Fibroblast of lung (primary cell): ENCODE data around the gene ANTXRL. TPM values are rescaled to one million over a fixed set of nuclear protein-coding genes. Genes with fewer than 3 reads are reported as not detected.
A peak's percentile ranks its signal among the peaks of the same experiment; 100 is the strongest.
"Not testable (repeated sequence)": the region's sequence is repeated elsewhere in the genome, so short reads cannot be mapped to it uniquely, and the experiment has no call there.

Experiments used
- DNase-seq, 2 donors: peaks; one replicate each; pipeline versions ENCODE4 v3.0.0 to v3.0.0-alpha.2; 2010; ENCODE audit warnings: low read depth in 2 of 2
- H2AFZ ChIP-seq: 2 replicates; pipeline ENCODE4 v1.5.1; 2012; ENCODE audit warnings: low read length, control low read depth, inconsistent platforms
- H3K27ac ChIP-seq: 2 replicates; pipeline ENCODE4 v1.5.1; 2011; ENCODE audit warnings: low read length, control low read depth; ENCODE audit not compliant: insufficient read depth
- H3K27me3 ChIP-seq: 2 replicates; pipeline ENCODE4 v1.5.1; 2011; ENCODE audit warnings: mild to moderate bottlenecking, low read length; ENCODE audit not compliant: control insufficient read depth, insufficient read depth
- H3K36me3 ChIP-seq: 2 replicates; pipeline ENCODE4 v1.5.1; 2011; ENCODE audit warnings: low read length; ENCODE audit not compliant: control insufficient read depth, insufficient read depth
- H3K4me1 ChIP-seq: 2 replicates; pipeline ENCODE4 v1.5.1; 2011; ENCODE audit warnings: low read length; ENCODE audit not compliant: control insufficient read depth, insufficient read depth; ENCODE audit errors: extremely low read depth
- H3K4me2 ChIP-seq: 2 replicates; pipeline ENCODE4 v1.5.1; 2011; ENCODE audit warnings: low read length, control low read depth; ENCODE audit not compliant: insufficient read depth; ENCODE audit errors: extremely low read depth
- H3K4me3 ChIP-seq, 4 experiments: fragments of 200-600 bp in 1 of 4; sonication (generic) in 1 of 4; replicated peaks in 1 of 4; 2 replicates each; pipeline ENCODE4 v1.5.1; 2011 to 2016; ENCODE audit warnings: low read length in 4 of 4, low read depth in 3 of 4, mild to moderate bottlenecking in 3 of 4, control low read depth in 2 of 4, inconsistent platforms in 1 of 4, mixed read lengths in 1 of 4; ENCODE audit not compliant: insufficient read depth in 1 of 4; ENCODE audit errors: control extremely low read depth in 1 of 4
- H3K79me2 ChIP-seq: 2 replicates; pipeline ENCODE4 v1.5.1; 2012; ENCODE audit warnings: mild to moderate bottlenecking, low read length, inconsistent platforms; ENCODE audit not compliant: control insufficient read depth, insufficient read depth
- H3K9ac ChIP-seq: 2 replicates; pipeline ENCODE4 v1.5.1; 2011; ENCODE audit warnings: mild to moderate bottlenecking, low read length, control low read depth; ENCODE audit not compliant: insufficient read depth
- H3K9me3 ChIP-seq: 2 replicates; pipeline ENCODE4 v1.5.1; 2012; ENCODE audit warnings: low read depth, low read length; ENCODE audit not compliant: control insufficient read depth, insufficient read depth
- H4K20me1 ChIP-seq: 2 replicates; pipeline ENCODE4 v1.5.1; 2011; ENCODE audit warnings: low read length; ENCODE audit not compliant: control insufficient read depth, insufficient read depth; ENCODE audit errors: extremely low read depth
- CTCF ChIP-seq, 2 donors: IDR thresholded peaks in 1 of 2; conservative IDR thresholded peaks in 1 of 2; 1 replicate in 1 of 2; 2 replicates in 1 of 2; pipeline ENCODE4 v1.5.1; 2011 to 2012; ENCODE audit warnings: low read length in 2 of 2, control low read depth in 1 of 2, inconsistent platforms in 1 of 2, low read depth in 1 of 2, mild to moderate bottlenecking in 1 of 2
- EZH2 ChIP-seq: IDR thresholded peaks from 2 replicates; pipeline ENCODE4 v1.5.1; 2012; ENCODE audit warnings: low read length, control low read depth, mild to moderate bottlenecking; ENCODE audit errors: missing control alignments
- polyA plus RNA-seq, 2 donors: library from polyadenylated mRNA; depleted of rRNA in 1 of 2; stranded (reverse) in 1 of 2; unstranded in 1 of 2; fragments of >200 nt; gene quantifications; 2 replicates each; pipeline ENCODE4 v1.2.1, GENCODE V29; 2011 to 2012; ENCODE audit warnings: missing spikeins in 1 of 2
- total RNA-seq: library from RNA; depleted of rRNA; stranded (reverse); fragments of >200 nt; gene quantifications from 2 replicates; pipeline ENCODE4 v1.2.1, GENCODE V29; 2014

The ANTXRL gene
- total and polyA plus RNA-seq, 2 donors (not counting 1 experiment from before 2014, with no cell fraction given) = not detected

GRCh38 chr10:46304062-46304461, 17.3 kb downstream of the ANTXRL start:
- Histone ChIP-seq H3K9me3 (no peaks in the 10 kb centered on the region), H3K79me2 (no peaks in the 10 kb centered on the region), H3K4me3 (no peak overlapping the region), H2AFZ (no peak overlapping the region), H3K4me1 (no peaks in the 10 kb centered on the region), H3K27me3 (peaks cover 10% of the 10 kb centered on the region), H3K27ac (no peak overlapping the region), H3K4me2 (no peak overlapping the region), H3K36me3 (no peaks in the 10 kb centered on the region), H3K9ac (no peak overlapping the region), H4K20me1 (no peaks in the 10 kb centered on the region)
- DNase-seq = peak in 1 of 2 donors; percentile 19
- TF ChIP-seq EZH2 = no peak
- TF ChIP-seq CTCF (conservative IDR thresholded peaks at IDR 0.05 in 1 of 2, IDR thresholded peaks at IDR 0.05 in 1 of 2; ENCODE audit: low read depth in 1 of 2, low read length in 2 of 2) = no peak

DNA sequence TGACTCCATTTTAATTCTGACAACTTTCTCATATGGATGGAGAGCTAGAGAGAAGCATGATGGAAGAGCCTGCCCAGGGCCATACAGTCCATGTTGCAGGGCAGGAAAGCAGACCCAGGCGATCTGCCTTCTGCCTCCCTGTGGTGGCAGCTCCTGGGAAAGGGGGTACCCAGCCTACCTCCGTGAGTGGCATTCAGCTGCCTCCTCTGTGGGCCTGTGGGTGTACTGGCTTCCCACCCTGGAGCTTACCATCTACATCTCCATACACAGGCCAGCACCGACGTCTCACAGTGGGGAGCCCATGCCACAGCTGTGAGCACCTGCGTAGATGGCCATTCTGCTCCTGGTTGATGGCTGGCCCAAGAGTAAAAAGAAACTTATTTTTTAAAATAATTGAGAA, 17.9 kb downstream of the ANTXRL start:
- H3K27ac ChIP-seq, H3K9ac ChIP-seq, H3K4me2 ChIP-seq, H3K36me3 ChIP-seq, DNase-seq, H3K4me3 ChIP-seq, H3K79me2 ChIP-seq, H3K4me1 ChIP-seq, H4K20me1 ChIP-seq, H3K9me3 ChIP-seq, H3K27me3 ChIP-seq, H2AFZ ChIP-seq: not testable (repeated sequence)

GRCh38 chr10:46305079-46305818, 18.5 kb downstream of the ANTXRL start:
- Histone ChIP-seq H3K4me1 (no peaks in the 10 kb centered on the region), H3K4me2 (no peak overlapping the region), H3K9ac (no peak overlapping the region), H3K9me3 (no peaks in the 10 kb centered on the region), H2AFZ (no peak overlapping the region), H3K79me2 (no peaks in the 10 kb centered on the region), H3K27ac (no peak overlapping the region), H3K36me3 (no peaks in the 10 kb centered on the region), H3K27me3 (peaks cover 10% of the 10 kb centered on the region), H4K20me1 (no peaks in the 10 kb centered on the region), H3K4me3 (no peak overlapping the region)
- no peak for DNase-seq
- no peak for TF ChIP-seq EZH2

DNA sequence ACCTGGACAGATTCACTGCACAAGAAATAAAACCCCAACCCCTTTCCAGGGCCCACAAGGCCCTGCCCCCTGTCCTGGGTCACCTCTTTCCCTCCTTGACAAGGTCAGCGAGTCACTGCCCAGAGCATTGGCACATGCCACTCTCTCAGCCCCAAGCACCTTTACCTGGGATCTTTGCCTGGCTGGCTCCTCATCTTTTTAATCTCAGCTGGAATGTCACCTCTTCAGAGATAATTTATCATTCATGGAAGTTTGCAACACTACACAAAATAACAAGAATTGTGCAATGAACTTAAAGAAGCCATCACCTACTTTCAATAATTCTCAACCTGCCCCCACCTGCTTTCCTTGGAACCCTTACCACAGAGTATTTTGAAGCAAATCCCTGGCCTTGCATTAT, 19.2 kb downstream of the ANTXRL start:
- no peaks in the 10 kb centered on the region for H3K4me1 ChIP-seq
- no peak overlapping the region for H2AFZ ChIP-seq
- no peak overlapping the region for H3K9ac ChIP-seq
- no peaks in the 10 kb centered on the region for H4K20me1 ChIP-seq
- peaks cover 10% of the 10 kb centered on the region for H3K27me3 ChIP-seq
- no peak overlapping the region for H3K4me2 ChIP-seq
- H3K36me3 ChIP-seq = no peaks in the 10 kb centered on the region
- H3K79me2 ChIP-seq = no peaks in the 10 kb centered on the region
- no peak for TF ChIP-seq CTCF (conservative IDR thresholded peaks at IDR 0.05 in 1 of 2, IDR thresholded peaks at IDR 0.05 in 1 of 2; ENCODE audit: low read depth in 1 of 2, low read length in 2 of 2)
- TF ChIP-seq EZH2 = no peak
- no peaks in the 10 kb centered on the region for H3K9me3 ChIP-seq
- no peak for DNase-seq
- H3K27ac ChIP-seq = no peak overlapping the region
- no peak overlapping the region for H3K4me3 ChIP-seq
